Measurements from ENCODE around the gene ZNF37A. TPM values are rescaled to one million over a fixed set of nuclear protein-coding genes. Genes with fewer than 3 reads are reported as not detected.
"Not testable (repeated sequence)": the region's sequence is repeated elsewhere in the genome, so short reads cannot be mapped to it uniquely, and the experiment has no call there.

ZNF37A gene
- total and polyA plus RNA-seq, 2 experiments from 2014 or later: 8.7 to 12.2 TPM

- H3K27ac ChIP-seq (ENCODE audit: low read depth): no peak overlapping the region
- DNase-seq (ENCODE audit: low spot score) (no peak), ATAC-seq (no peak)
- no peaks in the 10 kb centered on the region for H3K27me3 ChIP-seq (ENCODE audit: insufficient read depth)
- TF ChIP-seq JUNB (IDR thresholded peaks at IDR 0.05; ENCODE audit: unreplicated experiment): no peak
- TF ChIP-seq, protein P1, sequence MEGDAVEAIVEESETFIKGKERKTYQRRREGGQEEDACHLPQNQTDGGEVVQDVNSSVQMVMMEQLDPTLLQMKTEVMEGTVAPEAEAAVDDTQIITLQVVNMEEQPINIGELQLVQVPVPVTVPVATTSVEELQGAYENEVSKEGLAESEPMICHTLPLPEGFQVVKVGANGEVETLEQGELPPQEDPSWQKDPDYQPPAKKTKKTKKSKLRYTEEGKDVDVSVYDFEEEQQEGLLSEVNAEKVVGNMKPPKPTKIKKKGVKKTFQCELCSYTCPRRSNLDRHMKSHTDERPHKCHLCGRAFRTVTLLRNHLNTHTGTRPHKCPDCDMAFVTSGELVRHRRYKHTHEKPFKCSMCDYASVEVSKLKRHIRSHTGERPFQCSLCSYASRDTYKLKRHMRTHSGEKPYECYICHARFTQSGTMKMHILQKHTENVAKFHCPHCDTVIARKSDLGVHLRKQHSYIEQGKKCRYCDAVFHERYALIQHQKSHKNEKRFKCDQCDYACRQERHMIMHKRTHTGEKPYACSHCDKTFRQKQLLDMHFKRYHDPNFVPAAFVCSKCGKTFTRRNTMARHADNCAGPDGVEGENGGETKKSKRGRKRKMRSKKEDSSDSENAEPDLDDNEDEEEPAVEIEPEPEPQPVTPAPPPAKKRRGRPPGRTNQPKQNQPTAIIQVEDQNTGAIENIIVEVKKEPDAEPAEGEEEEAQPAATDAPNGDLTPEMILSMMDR (conservative IDR thresholded peaks at IDR 0.05; ENCODE audit: low read depth in 2 of 2): no peak
- no peak for TF ChIP-seq ZNF331 (CRISPR knock-in tag; IDR thresholded peaks at IDR 0.05; ENCODE audit: low read depth)
- no peak for TF ChIP-seq EZH2phosphoT487 (IDR thresholded peaks at IDR 0.05; ENCODE audit: unreplicated experiment)
- TF ChIP-seq EZH2 (IDR thresholded peaks at IDR 0.05; ENCODE audit: low read depth, unreplicated experiment): no peak
- Mint-ChIP-seq H3K4me3 (no peak overlapping the region), H3K4me1 (no peaks in the 10 kb centered on the region), H3K9me3 (peaks cover 94% of the 10 kb centered on the region), H3K27me3 (ENCODE audit: insufficient read depth, low read depth, poor library complexity) (peaks cover 6% of the 10 kb centered on the region), H3K36me3 (ENCODE audit: low read depth) (peaks cover 48% of the 10 kb centered on the region), H3K27ac (no peak overlapping the region)
- no peaks in the 10 kb centered on the region for H3F3A ChIP-seq (replicated peaks; ENCODE audit: low read depth)
- H3K4me3 ChIP-seq: no peak overlapping the region
- no peak overlapping the region for H2AFZ ChIP-seq
- no peaks in the 10 kb centered on the region for H3K4me1 ChIP-seq (ENCODE audit: insufficient read depth)
- H4K20me1 ChIP-seq (replicated peaks; ENCODE audit: insufficient read depth): no peaks in the 10 kb centered on the region
- H3K36me3 ChIP-seq (ENCODE audit: insufficient read depth): no peaks in the 10 kb centered on the region
- H3K9me2 ChIP-seq (ENCODE audit: insufficient read depth): no peaks in the 10 kb centered on the region
- H3K79me2 ChIP-seq (replicated peaks; ENCODE audit: insufficient read depth): no peaks in the 10 kb centered on the region
- H3K4me2 ChIP-seq: no peak overlapping the region
Measured at GRCh38 chr10:38147686-38148085, 53.5 kb downstream of the ZNF37A start.

DNA sequence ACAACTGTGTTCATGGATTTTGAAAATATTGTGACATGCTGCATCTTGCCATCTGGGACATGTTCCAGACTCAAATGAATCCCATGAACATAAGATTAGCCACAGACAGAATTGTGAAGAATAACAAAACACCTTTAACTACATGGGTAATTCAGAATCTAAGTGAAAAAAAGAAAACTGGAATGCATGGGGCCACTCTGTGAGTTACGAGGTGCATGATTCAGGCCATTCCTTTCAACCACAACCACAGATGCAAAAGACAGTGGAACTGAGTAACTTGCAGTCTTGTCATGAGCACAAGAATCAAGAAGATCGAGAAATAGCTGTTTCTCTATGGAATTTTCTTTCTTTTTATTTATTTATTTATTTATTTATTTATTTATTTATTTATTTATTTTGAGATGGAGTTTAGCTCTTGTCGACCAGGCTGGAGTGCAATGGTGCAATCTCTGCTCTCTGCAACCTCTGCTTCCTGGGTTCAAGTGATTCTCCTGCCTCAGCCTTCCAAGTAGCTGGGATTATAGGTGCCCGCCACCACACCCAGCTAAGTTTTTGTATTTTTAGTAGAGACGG lies 56.8 kb downstream of the ZNF37A start:
- not testable (repeated sequence) for H3K36me3 ChIP-seq (ENCODE audit: insufficient read depth); H3K27me3 ChIP-seq (ENCODE audit: insufficient read depth); H3K79me2 ChIP-seq (replicated peaks; ENCODE audit: insufficient read depth); H3K4me3 ChIP-seq; H3K27ac Mint-ChIP-seq; DNase-seq (ENCODE audit: low spot score); H3K4me2 ChIP-seq; H2AFZ ChIP-seq; H3K9me2 ChIP-seq (ENCODE audit: insufficient read depth); H4K20me1 ChIP-seq (replicated peaks; ENCODE audit: insufficient read depth); H3F3A ChIP-seq (replicated peaks; ENCODE audit: low read depth); H3K4me1 ChIP-seq (ENCODE audit: insufficient read depth); H3K27ac ChIP-seq (ENCODE audit: low read depth); H3K4me3 Mint-ChIP-seq; H3K27me3 Mint-ChIP-seq (ENCODE audit: insufficient read depth, low read depth, poor library complexity); ATAC-seq; H3K4me1 Mint-ChIP-seq
- H3K36me3 Mint-ChIP-seq (ENCODE audit: low read depth): peaks cover 45% of the 10 kb centered on the region
- H3K9me3 Mint-ChIP-seq: peaks cover 99% of the 10 kb centered on the region

GRCh38 chr10:38156416-38157269 lies 62.5 kb downstream of the ZNF37A start:
- no peak overlapping the region for H3K4me3 Mint-ChIP-seq
- ATAC-seq (no peak), DNase-seq (ENCODE audit: low spot score) (no peak)
- peaks cover 93% of the 10 kb centered on the region for H3K9me3 Mint-ChIP-seq
- no peak overlapping the region for H2AFZ ChIP-seq
- no peaks in the 10 kb centered on the region for H3K4me1 ChIP-seq (ENCODE audit: insufficient read depth)
- no peaks in the 10 kb centered on the region for H3K9me2 ChIP-seq (ENCODE audit: insufficient read depth)
- no peak overlapping the region for H3K27ac Mint-ChIP-seq
- no peaks in the 10 kb centered on the region for H3K27me3 Mint-ChIP-seq (ENCODE audit: insufficient read depth, low read depth, poor library complexity)
- no peak overlapping the region for H3K27ac ChIP-seq (ENCODE audit: low read depth)
- H3K4me1 Mint-ChIP-seq: no peaks in the 10 kb centered on the region
- no peaks in the 10 kb centered on the region for H3K27me3 ChIP-seq (ENCODE audit: insufficient read depth)
- H3K4me3 ChIP-seq: no peak overlapping the region
- H3K79me2 ChIP-seq (replicated peaks; ENCODE audit: insufficient read depth): no peaks in the 10 kb centered on the region
- no peaks in the 10 kb centered on the region for H4K20me1 ChIP-seq (replicated peaks; ENCODE audit: insufficient read depth)
- no peaks in the 10 kb centered on the region for H3F3A ChIP-seq (replicated peaks; ENCODE audit: low read depth)
- H3K36me3 Mint-ChIP-seq (ENCODE audit: low read depth): peaks cover 30% of the 10 kb centered on the region
- no peaks in the 10 kb centered on the region; the same call in 1 of the 2 replicates for H3K36me3 ChIP-seq (ENCODE audit: insufficient read depth)
- H3K4me2 ChIP-seq: no peak overlapping the region
- no peak for TF ChIP-seq ZNF462 (CRISPR knock-in tag; IDR thresholded peaks at IDR 0.05)
- TF ChIP-seq POLR2AphosphoS5 (IDR thresholded peaks at IDR 0.05; ENCODE audit: low read depth): no peak
- TF ChIP-seq ZNF331 (CRISPR knock-in tag; IDR thresholded peaks at IDR 0.05; ENCODE audit: low read depth): no peak
- TF ChIP-seq EZH2 (IDR thresholded peaks at IDR 0.05; ENCODE audit: low read depth, unreplicated experiment): no peak

All from GM23338 (cell line).